Measurements from ENCODE around the gene UIMC1. TPM values are rescaled to one million over a fixed set of nuclear protein-coding genes. Genes with fewer than 3 reads are reported as not detected.

UIMC1 gene
- total and polyA plus RNA-seq, 2 experiments from 2014 or later = 12.6 to 28.2 TPM

DNA sequence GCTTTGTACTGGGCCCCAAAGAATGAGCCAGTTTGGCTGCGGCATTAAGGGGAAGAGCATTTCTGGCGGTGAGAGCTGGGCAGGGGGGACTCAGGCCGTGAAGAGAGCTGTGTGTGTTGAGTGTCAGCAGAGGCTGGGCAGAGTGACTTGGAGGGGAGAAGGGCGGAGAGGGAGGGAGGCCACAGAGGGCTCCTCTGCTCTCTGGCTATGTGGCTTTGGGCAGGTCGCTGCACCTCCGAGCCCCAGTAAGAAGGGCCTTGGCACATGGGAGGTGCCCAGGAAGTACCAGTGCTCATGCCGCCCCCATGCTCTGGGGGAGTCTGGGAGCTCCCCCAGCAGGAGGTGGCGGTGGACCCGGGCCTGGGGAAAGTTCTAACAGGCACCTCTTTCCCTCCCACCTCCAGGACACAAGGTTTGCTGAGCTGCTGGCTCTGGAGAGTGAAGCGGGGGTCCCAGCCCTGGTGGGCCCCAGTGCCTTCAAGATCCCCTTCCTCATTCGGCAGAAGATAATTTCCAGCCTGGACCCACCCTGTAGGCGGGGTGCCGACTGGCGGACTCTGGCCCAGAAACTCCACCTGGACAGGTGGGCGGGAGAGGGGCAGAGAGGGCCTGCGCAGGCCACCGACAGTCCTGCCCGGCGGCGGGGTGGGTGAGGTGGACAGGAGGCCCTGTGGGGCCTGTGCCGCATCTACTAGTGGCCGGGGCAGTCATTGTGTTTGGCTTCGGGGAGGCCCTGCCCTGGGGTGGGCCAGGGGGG is 127.5 kb downstream of the UIMC1 start:
- H3K4me3 ChIP-seq = no peak overlapping the region
- no peaks in the 10 kb centered on the region for H3K9me3 ChIP-seq (ENCODE audit: low read depth)
- no peak for DNase-seq (ENCODE audit: low spot score)
- H2AFZ ChIP-seq = no peak overlapping the region
- no peak overlapping the region for H3K4me2 ChIP-seq
- H4K20me1 ChIP-seq (ENCODE audit: insufficient read depth, poor library complexity, severe bottlenecking) = no peaks in the 10 kb centered on the region
- H3K36me3 ChIP-seq (replicated peaks; ENCODE audit: insufficient read depth, low read depth) = no peaks in the 10 kb centered on the region
- H3K79me2 ChIP-seq = no peaks in the 10 kb centered on the region
- no peak overlapping the region for H3K27ac ChIP-seq
- H3K4me1 ChIP-seq (ENCODE audit: insufficient read depth) = no peaks in the 10 kb centered on the region
- H3K27me3 ChIP-seq = peaks cover 3% of the 10 kb centered on the region
- 88% methylated on average over 17 of the region's 23 CpGs for WGBS (ENCODE audit: low lambda C conversion rate, missing lambda C conversion rate)
- H3K9me2 ChIP-seq (replicated peaks; ENCODE audit: insufficient read depth) = no peaks in the 10 kb centered on the region
- TF ChIP-seq EZH2 (IDR thresholded peaks at IDR 0.05; ENCODE audit: borderline replicate concordance) (no peak), EZH2phosphoT487 (IDR thresholded peaks at IDR 0.05; ENCODE audit: low read depth, severe bottlenecking, unreplicated experiment) (no peak)
- TF ChIP-seq, protein P1, sequence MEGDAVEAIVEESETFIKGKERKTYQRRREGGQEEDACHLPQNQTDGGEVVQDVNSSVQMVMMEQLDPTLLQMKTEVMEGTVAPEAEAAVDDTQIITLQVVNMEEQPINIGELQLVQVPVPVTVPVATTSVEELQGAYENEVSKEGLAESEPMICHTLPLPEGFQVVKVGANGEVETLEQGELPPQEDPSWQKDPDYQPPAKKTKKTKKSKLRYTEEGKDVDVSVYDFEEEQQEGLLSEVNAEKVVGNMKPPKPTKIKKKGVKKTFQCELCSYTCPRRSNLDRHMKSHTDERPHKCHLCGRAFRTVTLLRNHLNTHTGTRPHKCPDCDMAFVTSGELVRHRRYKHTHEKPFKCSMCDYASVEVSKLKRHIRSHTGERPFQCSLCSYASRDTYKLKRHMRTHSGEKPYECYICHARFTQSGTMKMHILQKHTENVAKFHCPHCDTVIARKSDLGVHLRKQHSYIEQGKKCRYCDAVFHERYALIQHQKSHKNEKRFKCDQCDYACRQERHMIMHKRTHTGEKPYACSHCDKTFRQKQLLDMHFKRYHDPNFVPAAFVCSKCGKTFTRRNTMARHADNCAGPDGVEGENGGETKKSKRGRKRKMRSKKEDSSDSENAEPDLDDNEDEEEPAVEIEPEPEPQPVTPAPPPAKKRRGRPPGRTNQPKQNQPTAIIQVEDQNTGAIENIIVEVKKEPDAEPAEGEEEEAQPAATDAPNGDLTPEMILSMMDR (IDR thresholded peaks at IDR 0.05; ENCODE audit: poor library complexity) = no peak

DNA sequence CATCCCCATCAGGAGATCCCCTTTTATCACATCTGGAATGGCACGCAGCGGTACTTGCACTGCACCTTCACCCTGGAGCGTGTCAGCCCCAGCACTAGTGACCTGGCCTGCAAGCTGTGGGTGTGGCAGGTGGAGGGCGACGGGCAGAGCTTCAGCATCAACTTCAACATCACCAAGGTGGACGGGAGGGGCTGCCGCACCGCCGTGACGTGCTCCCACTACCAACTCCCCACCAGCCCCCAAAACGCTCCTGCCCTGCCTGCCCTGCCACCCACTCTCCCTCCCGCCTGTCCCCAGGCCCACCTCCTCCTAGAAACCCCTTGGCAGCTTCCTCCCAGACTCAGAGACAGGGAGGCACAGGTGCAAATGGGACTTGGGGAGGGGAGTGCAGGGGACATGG is 128.1 kb downstream of the UIMC1 start:
- Histone ChIP-seq H3K36me3 (replicated peaks; ENCODE audit: insufficient read depth, low read depth) (no peaks in the 10 kb centered on the region), H3K27ac (no peak overlapping the region), H2AFZ (no peak overlapping the region), H3K9me2 (replicated peaks; ENCODE audit: insufficient read depth) (no peaks in the 10 kb centered on the region), H3K4me1 (ENCODE audit: insufficient read depth) (no peaks in the 10 kb centered on the region), H3K9me3 (ENCODE audit: low read depth) (no peaks in the 10 kb centered on the region), H3K4me2 (no peak overlapping the region), H3K27me3 (peaks cover 3% of the 10 kb centered on the region), H3K79me2 (no peaks in the 10 kb centered on the region), H3K4me3 (no peak overlapping the region), H4K20me1 (ENCODE audit: insufficient read depth, poor library complexity, severe bottlenecking) (no peaks in the 10 kb centered on the region)
- TF ChIP-seq EZH2 (IDR thresholded peaks at IDR 0.05; ENCODE audit: borderline replicate concordance) (no peak), EZH2phosphoT487 (IDR thresholded peaks at IDR 0.05; ENCODE audit: low read depth, severe bottlenecking, unreplicated experiment) (no peak)
- TF ChIP-seq, protein P1 (IDR thresholded peaks at IDR 0.05; ENCODE audit: poor library complexity) = no peak
- WGBS (ENCODE audit: low lambda C conversion rate, missing lambda C conversion rate) = 93% methylated on average over 8 of the region's 12 CpGs
- DNase-seq (ENCODE audit: low spot score) = no peak

DNA sequence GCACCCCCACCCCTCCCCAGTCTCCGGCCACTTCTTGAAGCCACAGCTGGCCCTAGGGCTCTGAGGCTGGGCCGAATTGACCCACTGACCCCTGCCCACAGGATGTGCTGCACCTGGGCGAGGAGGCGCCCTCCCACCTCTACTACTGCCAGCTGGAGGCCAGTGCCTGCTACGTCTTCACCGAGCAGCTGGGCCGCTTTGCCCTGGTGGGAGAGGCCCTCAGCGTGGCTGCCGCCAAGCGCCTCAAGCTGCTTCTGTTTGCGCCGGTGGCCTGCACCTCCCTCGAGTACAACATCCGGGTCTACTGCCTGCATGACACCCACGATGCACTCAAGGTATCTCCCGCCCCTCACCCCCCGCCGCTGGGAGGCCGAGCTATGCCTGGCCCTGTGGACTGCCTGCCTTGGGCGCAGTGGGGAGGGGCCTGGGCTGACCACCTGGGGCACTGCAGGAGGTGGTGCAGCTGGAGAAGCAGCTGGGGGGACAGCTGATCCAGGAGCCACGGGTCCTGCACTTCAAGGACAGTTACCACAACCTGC is 128.7 kb downstream of the UIMC1 start:
- no peaks in the 10 kb centered on the region for H3K79me2 ChIP-seq
- H3K9me3 ChIP-seq (ENCODE audit: low read depth) = no peaks in the 10 kb centered on the region
- no peak overlapping the region for H2AFZ ChIP-seq
- no peak for DNase-seq (ENCODE audit: low spot score)
- no peaks in the 10 kb centered on the region for H4K20me1 ChIP-seq (ENCODE audit: insufficient read depth, poor library complexity, severe bottlenecking)
- no peaks in the 10 kb centered on the region for H3K36me3 ChIP-seq (replicated peaks; ENCODE audit: insufficient read depth, low read depth)
- 92% methylated on average over 20 of the region's 21 CpGs for WGBS (ENCODE audit: low lambda C conversion rate, missing lambda C conversion rate)
- TF ChIP-seq EZH2 (IDR thresholded peaks at IDR 0.05; ENCODE audit: borderline replicate concordance) (no peak), EZH2phosphoT487 (IDR thresholded peaks at IDR 0.05; ENCODE audit: low read depth, severe bottlenecking, unreplicated experiment) (no peak)
- TF ChIP-seq, protein P1 (IDR thresholded peaks at IDR 0.05; ENCODE audit: poor library complexity) = no peak
- no peak overlapping the region for H3K4me2 ChIP-seq
- H3K27me3 ChIP-seq = peaks cover 3% of the 10 kb centered on the region
- no peak overlapping the region for H3K4me3 ChIP-seq
- H3K27ac ChIP-seq = no peak overlapping the region
- no peaks in the 10 kb centered on the region for H3K4me1 ChIP-seq (ENCODE audit: insufficient read depth)
- H3K9me2 ChIP-seq (replicated peaks; ENCODE audit: insufficient read depth) = no peaks in the 10 kb centered on the region
